ENCODE data around the gene CCDC171.

Gene CCDC171

DNA sequence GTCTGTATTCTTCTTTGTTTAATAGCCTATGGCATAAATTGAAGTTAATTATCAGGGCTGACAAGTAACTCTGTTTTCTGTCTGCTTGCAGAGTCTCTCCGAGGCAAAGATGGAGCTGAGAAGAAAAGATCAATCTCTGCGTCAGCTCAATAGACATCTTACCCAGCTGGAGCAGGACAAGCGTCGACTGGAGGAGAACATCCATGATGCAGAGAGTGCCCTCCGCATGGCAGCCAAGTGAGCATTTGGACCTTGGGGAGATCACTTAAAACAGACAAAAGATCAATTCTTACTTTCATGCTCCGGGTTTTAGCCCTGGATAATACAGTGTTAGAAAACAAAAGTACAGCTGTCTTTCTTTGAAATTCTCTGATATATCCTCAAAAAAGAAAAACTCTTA is 293.8 kb downstream of the CCDC171 start:
- no peaks in the 10 kb centered on the region for H3K36me3 ChIP-seq (ENCODE audit: control insufficient read depth in 5 of 5, insufficient read depth in 5 of 5, low read length in 5 of 5)
- no peak overlapping the region for H3K27ac ChIP-seq (ENCODE audit: low read depth, low read length)
- H3K4me1 ChIP-seq (ENCODE audit: control insufficient read depth in 5 of 5, insufficient read depth in 5 of 5, low read length in 5 of 5): no peaks in the 10 kb centered on the region
- no peak overlapping the region for H3K9ac ChIP-seq (ENCODE audit: low read length in 5 of 5)
- no peak overlapping the region for H3K4me3 ChIP-seq (ENCODE audit: low read depth in 1 of 5, low read length in 5 of 5)
- H3K27me3 ChIP-seq (ENCODE audit: control insufficient read depth in 5 of 5, insufficient read depth in 4 of 5, low read length in 5 of 5): no peaks in the 10 kb centered on the region
- H3K9me3 ChIP-seq (ENCODE audit: control insufficient read depth in 5 of 5, low read length in 5 of 5): no peaks in the 10 kb centered on the region

DNA sequence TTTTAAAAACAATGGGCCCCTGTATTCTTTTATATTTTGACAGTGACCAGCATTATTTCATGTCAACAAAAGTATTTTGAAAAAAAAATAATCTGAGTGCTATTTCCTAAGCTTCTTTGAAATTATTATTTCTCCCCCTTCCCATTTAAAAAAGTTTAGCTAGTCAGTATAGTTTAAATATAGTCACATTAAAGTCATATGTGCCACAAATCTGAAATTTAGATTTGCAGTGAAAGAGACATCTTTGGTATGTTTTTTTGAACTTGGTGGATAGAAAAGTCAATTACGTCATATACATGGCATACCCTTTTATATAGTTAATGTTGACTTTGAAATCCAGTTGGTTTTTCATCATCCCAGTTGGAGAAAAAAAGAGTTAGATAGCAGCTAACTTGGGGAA is 297.0 kb downstream of the CCDC171 start:
- Histone ChIP-seq H3K4me3 (ENCODE audit: low read depth in 1 of 5, low read length in 5 of 5) (no peak overlapping the region), H3K4me1 (ENCODE audit: control insufficient read depth in 5 of 5, insufficient read depth in 5 of 5, low read length in 5 of 5) (no peaks in the 10 kb centered on the region), H3K27me3 (ENCODE audit: control insufficient read depth in 5 of 5, insufficient read depth in 4 of 5, low read length in 5 of 5) (no peaks in the 10 kb centered on the region), H3K36me3 (ENCODE audit: control insufficient read depth in 5 of 5, insufficient read depth in 5 of 5, low read length in 5 of 5) (no peaks in the 10 kb centered on the region), H3K27ac (ENCODE audit: low read depth, low read length) (no peak overlapping the region), H3K9ac (ENCODE audit: low read length in 5 of 5) (no peak overlapping the region), H3K9me3 (ENCODE audit: control insufficient read depth in 5 of 5, low read length in 5 of 5) (no peaks in the 10 kb centered on the region)

DNA sequence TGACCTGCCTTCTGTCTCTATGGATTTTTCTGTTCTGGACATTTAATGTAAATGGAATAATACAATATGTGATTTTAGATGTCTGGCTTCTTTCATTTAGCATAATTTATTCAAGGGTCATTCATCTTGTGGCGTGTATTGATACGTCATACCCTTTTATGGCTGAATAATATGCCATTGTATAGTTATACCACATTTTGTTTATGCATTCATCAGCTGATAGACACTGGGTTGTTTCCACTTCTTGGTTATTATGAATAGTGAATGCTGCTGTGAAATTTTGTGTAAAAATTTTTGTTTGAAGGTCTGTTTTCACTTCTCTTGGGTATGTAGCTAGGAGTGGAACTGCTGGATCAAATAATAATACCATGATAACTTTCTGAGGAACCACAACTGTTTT is 298.9 kb downstream of the CCDC171 start:
- Histone ChIP-seq H3K27ac (ENCODE audit: low read depth, low read length) (no peak overlapping the region), H3K9me3 (ENCODE audit: control insufficient read depth in 5 of 5, low read length in 5 of 5) (no peaks in the 10 kb centered on the region), H3K9ac (ENCODE audit: low read length in 5 of 5) (no peak overlapping the region), H3K4me3 (ENCODE audit: low read depth in 1 of 5, low read length in 5 of 5) (no peak overlapping the region), H3K4me1 (ENCODE audit: control insufficient read depth in 5 of 5, insufficient read depth in 5 of 5, low read length in 5 of 5) (no peaks in the 10 kb centered on the region), H3K36me3 (ENCODE audit: control insufficient read depth in 5 of 5, insufficient read depth in 5 of 5, low read length in 5 of 5) (no peaks in the 10 kb centered on the region), H3K27me3 (ENCODE audit: control insufficient read depth in 5 of 5, insufficient read depth in 4 of 5, low read length in 5 of 5) (no peaks in the 10 kb centered on the region)

DNA sequence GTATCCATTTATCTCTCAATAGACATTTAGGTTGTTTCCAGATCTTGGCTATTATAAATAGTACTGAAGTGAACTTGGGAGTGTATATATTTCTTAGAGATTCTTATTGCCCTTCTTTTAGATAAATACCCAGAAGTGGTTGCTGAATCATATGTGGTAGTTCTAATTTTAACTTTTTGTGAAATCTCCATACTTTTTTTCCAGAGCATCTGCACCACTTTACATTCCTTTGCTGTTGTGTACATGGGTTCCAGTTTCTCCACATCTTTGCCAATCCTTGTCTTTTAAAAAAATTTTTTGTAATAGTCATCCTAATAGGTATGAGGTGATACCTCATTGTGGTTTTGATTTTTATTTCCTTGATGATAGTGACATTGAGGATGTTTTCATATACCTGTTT is 303.7 kb downstream of the CCDC171 start:
- Histone ChIP-seq H3K4me1 (ENCODE audit: control insufficient read depth in 5 of 5, insufficient read depth in 5 of 5, low read length in 5 of 5) (no peaks in the 10 kb centered on the region), H3K36me3 (ENCODE audit: control insufficient read depth in 5 of 5, insufficient read depth in 5 of 5, low read length in 5 of 5) (no peaks in the 10 kb centered on the region), H3K9me3 (ENCODE audit: control insufficient read depth in 5 of 5, low read length in 5 of 5) (no peaks in the 10 kb centered on the region), H3K27ac (ENCODE audit: low read depth, low read length) (no peak overlapping the region), H3K4me3 (ENCODE audit: low read depth in 1 of 5, low read length in 5 of 5) (no peak overlapping the region), H3K9ac (ENCODE audit: low read length in 5 of 5) (no peak overlapping the region), H3K27me3 (ENCODE audit: control insufficient read depth in 5 of 5, insufficient read depth in 4 of 5, low read length in 5 of 5) (no peaks in the 10 kb centered on the region)

DNA sequence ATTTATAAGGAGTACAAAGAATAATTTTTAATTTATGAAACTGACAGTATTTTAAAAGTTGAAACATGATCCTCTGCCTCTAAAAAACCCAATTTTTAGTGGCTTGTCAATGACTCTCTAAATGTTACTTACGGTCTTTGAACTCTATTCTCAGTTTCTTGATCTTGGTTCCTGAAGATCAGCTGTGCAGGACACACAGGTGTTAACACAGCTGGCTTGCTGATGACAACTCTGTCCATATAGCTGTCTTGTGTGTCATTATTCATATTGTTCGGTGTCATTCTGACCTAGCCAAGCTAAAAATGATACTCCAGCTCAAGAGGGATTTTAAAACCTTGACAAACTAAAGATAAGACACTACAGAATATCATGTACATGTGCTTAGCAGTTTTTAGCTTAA is 314.5 kb downstream of the CCDC171 start:
- no peaks in the 10 kb centered on the region for H3K27me3 ChIP-seq (ENCODE audit: control insufficient read depth in 5 of 5, insufficient read depth in 4 of 5, low read length in 5 of 5)
- H3K4me1 ChIP-seq (ENCODE audit: control insufficient read depth in 5 of 5, insufficient read depth in 5 of 5, low read length in 5 of 5): no peaks in the 10 kb centered on the region
- H3K4me3 ChIP-seq (ENCODE audit: low read depth in 1 of 5, low read length in 5 of 5): no peak overlapping the region
- H3K36me3 ChIP-seq (ENCODE audit: control insufficient read depth in 5 of 5, insufficient read depth in 5 of 5, low read length in 5 of 5): no peaks in the 10 kb centered on the region
- no peaks in the 10 kb centered on the region for H3K9me3 ChIP-seq (ENCODE audit: control insufficient read depth in 5 of 5, low read length in 5 of 5)
- H3K27ac ChIP-seq (ENCODE audit: low read depth, low read length): no peak overlapping the region
- H3K9ac ChIP-seq (ENCODE audit: low read length in 5 of 5): no peak overlapping the region

DNA sequence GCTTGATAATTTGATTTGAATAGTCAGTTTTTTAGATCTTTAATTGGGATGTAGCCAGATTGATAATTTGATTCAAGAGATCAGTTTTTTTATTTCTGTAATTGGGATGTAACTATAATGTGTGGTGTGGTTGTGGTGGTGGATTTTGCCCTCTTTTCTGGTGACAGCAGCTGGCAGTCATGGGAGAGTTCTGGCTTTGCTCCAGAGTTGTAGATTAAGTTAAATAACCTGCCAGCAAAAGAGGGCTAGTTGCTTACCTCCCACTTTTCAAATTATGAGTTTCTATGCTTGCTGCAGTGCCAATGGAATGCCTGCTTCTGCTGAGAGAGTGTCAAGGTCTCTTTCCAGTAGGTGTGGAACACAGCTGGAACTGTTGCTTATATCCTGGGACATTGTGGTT is 315.1 kb downstream of the CCDC171 start:
- Histone ChIP-seq H3K4me1 (ENCODE audit: control insufficient read depth in 5 of 5, insufficient read depth in 5 of 5, low read length in 5 of 5) (no peaks in the 10 kb centered on the region), H3K9ac (ENCODE audit: low read length in 5 of 5) (no peak overlapping the region), H3K9me3 (ENCODE audit: control insufficient read depth in 5 of 5, low read length in 5 of 5) (no peaks in the 10 kb centered on the region), H3K27me3 (ENCODE audit: control insufficient read depth in 5 of 5, insufficient read depth in 4 of 5, low read length in 5 of 5) (no peaks in the 10 kb centered on the region), H3K27ac (ENCODE audit: low read depth, low read length) (no peak overlapping the region), H3K36me3 (ENCODE audit: control insufficient read depth in 5 of 5, insufficient read depth in 5 of 5, low read length in 5 of 5) (no peaks in the 10 kb centered on the region), H3K4me3 (ENCODE audit: low read depth in 1 of 5, low read length in 5 of 5) (no peak overlapping the region)

DNA sequence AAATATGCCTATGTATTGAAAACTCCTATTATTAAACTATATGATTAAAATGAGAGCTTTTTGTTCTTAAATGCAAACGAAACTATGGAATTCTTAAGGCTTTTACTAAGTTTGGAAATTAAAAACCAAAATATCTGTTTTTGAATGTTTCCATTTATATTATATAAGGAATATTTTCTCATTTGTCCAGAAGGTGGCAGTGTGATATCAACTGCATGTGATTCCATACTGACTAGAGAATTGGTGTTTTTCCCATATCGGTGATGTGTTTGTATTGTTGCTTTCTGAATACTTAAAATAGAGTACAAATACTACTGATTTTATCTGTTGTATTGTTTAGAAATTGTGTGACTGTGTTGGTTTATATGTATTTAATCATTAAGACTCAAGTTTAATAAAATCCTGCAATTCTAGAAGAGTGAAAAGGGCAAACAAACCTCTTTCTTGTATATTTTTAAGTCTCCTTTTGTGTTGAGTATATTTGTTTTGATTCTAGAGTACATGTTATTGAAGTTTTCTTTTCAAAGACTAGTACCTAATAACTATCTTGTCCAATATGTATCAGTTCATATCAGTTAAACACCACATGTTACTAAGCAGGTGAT is 320.8 kb downstream of the CCDC171 start:
- Histone ChIP-seq H3K27ac (ENCODE audit: low read depth, low read length) (no peak overlapping the region), H3K27me3 (ENCODE audit: control insufficient read depth in 5 of 5, insufficient read depth in 4 of 5, low read length in 5 of 5) (no peaks in the 10 kb centered on the region), H3K4me1 (ENCODE audit: control insufficient read depth in 5 of 5, insufficient read depth in 5 of 5, low read length in 5 of 5) (no peaks in the 10 kb centered on the region), H3K4me3 (ENCODE audit: low read depth in 1 of 5, low read length in 5 of 5) (no peak overlapping the region), H3K9ac (ENCODE audit: low read length in 5 of 5) (no peak overlapping the region), H3K36me3 (ENCODE audit: control insufficient read depth in 5 of 5, insufficient read depth in 5 of 5, low read length in 5 of 5) (no peaks in the 10 kb centered on the region), H3K9me3 (ENCODE audit: control insufficient read depth in 5 of 5, low read length in 5 of 5) (no peaks in the 10 kb centered on the region)

DNA sequence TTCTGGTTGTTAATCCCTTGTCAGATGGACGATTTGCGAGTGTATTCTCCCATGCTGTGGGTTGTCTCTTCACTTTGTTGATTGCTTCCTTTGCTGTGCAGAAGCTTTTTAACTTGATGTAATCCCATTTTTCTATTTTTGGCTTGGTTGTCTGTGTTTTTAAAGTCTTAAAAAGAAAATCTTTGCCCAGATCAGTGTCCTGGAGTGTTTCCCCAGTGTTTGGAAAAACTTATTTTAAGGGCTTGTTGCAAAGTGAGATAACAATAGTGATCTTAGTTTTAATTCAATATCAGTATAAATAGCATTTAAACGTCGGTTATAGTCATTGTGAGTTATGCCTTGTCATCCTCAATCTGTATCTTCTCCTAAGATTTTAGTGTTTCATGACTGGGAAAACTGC is 329.5 kb downstream of the CCDC171 start:
- H3K4me3 ChIP-seq (ENCODE audit: low read depth in 1 of 5, low read length in 5 of 5): no peak overlapping the region
- no peaks in the 10 kb centered on the region for H3K36me3 ChIP-seq (ENCODE audit: control insufficient read depth in 5 of 5, insufficient read depth in 5 of 5, low read length in 5 of 5)
- no peaks in the 10 kb centered on the region for H3K4me1 ChIP-seq (ENCODE audit: control insufficient read depth in 5 of 5, insufficient read depth in 5 of 5, low read length in 5 of 5)
- H3K9me3 ChIP-seq (ENCODE audit: control insufficient read depth in 5 of 5, low read length in 5 of 5): no peaks in the 10 kb centered on the region
- H3K27ac ChIP-seq (ENCODE audit: low read depth, low read length): no peak overlapping the region
- no peak overlapping the region for H3K9ac ChIP-seq (ENCODE audit: low read length in 5 of 5)
- H3K27me3 ChIP-seq (ENCODE audit: control insufficient read depth in 5 of 5, insufficient read depth in 4 of 5, low read length in 5 of 5): no peaks in the 10 kb centered on the region

DNA sequence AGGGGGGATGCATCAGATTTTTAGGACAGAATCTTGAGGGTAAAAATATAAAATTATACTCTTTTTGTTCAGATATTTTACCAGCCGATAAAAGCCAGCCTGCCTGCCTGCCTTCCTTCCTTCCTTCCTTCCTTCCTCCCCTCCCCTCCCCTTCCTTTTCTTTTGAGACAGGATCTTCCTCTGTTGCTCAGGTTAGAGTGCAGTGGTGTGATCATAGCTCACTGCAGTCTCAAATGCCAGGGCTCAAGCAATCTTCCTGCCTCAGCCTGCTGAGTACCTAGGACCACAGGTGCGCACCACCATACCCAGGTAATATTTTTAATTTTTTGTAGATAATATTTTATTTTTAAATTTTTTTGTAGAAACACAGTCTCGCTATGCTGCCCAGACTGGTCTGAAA is 330.0 kb downstream of the CCDC171 start:
- no peaks in the 10 kb centered on the region for H3K36me3 ChIP-seq (ENCODE audit: control insufficient read depth in 5 of 5, insufficient read depth in 5 of 5, low read length in 5 of 5)
- H3K27ac ChIP-seq (ENCODE audit: low read depth, low read length): no peak overlapping the region
- H3K9me3 ChIP-seq (ENCODE audit: control insufficient read depth in 5 of 5, low read length in 5 of 5): no peaks in the 10 kb centered on the region

DNA sequence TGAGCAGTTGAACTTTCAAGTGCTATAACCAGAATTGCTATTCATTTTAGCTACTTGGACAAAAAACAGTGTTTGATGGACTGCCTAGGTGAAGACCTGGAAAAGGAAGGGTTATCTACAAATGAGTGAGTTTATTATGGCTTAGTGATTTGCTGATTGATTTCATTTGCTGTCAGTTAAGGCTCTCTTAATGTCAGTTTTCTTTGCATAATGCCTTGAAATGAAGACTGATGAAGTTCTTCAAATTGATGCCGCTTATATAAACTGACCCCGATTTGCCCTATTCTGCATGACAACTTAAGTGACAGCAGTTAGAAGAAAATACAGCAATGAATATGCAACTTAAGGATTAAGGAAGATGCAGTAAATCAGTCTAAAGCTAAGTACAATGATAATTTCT is 332.6 kb downstream of the CCDC171 start:
- H3K36me3 ChIP-seq (ENCODE audit: control insufficient read depth in 5 of 5, insufficient read depth in 5 of 5, low read length in 5 of 5): no peaks in the 10 kb centered on the region
- H3K27me3 ChIP-seq (ENCODE audit: control insufficient read depth in 5 of 5, insufficient read depth in 4 of 5, low read length in 5 of 5): no peaks in the 10 kb centered on the region
- H3K9me3 ChIP-seq (ENCODE audit: control insufficient read depth in 5 of 5, low read length in 5 of 5): no peaks in the 10 kb centered on the region
- no peak overlapping the region for H3K4me3 ChIP-seq (ENCODE audit: low read depth in 1 of 5, low read length in 5 of 5)
- H3K9ac ChIP-seq (ENCODE audit: low read length in 5 of 5): no peak overlapping the region
- H3K4me1 ChIP-seq (ENCODE audit: control insufficient read depth in 5 of 5, insufficient read depth in 5 of 5, low read length in 5 of 5): no peaks in the 10 kb centered on the region
- H3K27ac ChIP-seq (ENCODE audit: low read depth, low read length): no peak overlapping the region

More for the DNA sequence above, 330.0 kb downstream of the CCDC171 start:
- Histone ChIP-seq H3K4me3 (ENCODE audit: low read depth in 1 of 5, low read length in 5 of 5) (no peak overlapping the region), H3K27me3 (ENCODE audit: control insufficient read depth in 5 of 5, insufficient read depth in 4 of 5, low read length in 5 of 5) (no peaks in the 10 kb centered on the region), H3K9ac (ENCODE audit: low read length in 5 of 5) (no peak overlapping the region), H3K4me1 (ENCODE audit: control insufficient read depth in 5 of 5, insufficient read depth in 5 of 5, low read length in 5 of 5) (no peaks in the 10 kb centered on the region)

DNA sequence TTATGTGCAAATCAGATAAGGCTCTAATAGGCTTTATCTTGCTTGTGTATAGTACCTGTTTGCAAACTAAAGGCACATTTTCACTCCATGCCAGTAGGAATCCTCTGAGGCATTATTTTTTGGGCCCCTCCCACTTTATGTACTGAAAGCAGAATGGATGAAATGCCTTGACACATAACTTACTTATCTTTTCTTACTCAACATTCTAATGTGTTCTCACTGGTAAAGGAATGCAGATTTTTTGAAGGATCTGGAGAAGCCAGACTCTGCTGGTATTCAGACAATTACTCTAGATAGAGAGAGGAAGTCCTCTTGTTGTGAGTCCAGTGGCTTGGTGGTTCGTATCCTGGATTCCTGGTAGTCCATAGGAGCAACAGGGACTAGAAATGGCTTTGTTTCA is 336.7 kb downstream of the CCDC171 start:
- peaks cover 0 to 4% (median 0%) of the 10 kb centered on the region in 5 donors for H3K9me3 ChIP-seq (ENCODE audit: control insufficient read depth in 5 of 5, low read length in 5 of 5)
- no peaks in the 10 kb centered on the region for H3K36me3 ChIP-seq (ENCODE audit: control insufficient read depth in 5 of 5, insufficient read depth in 5 of 5, low read length in 5 of 5)
- no peak overlapping the region for H3K4me3 ChIP-seq (ENCODE audit: low read depth in 1 of 5, low read length in 5 of 5)

More for the DNA sequence above, 336.7 kb downstream of the CCDC171 start:
- H3K4me1 ChIP-seq (ENCODE audit: control insufficient read depth in 5 of 5, insufficient read depth in 5 of 5, low read length in 5 of 5): no peaks in the 10 kb centered on the region
- no peaks in the 10 kb centered on the region for H3K27me3 ChIP-seq (ENCODE audit: control insufficient read depth in 5 of 5, insufficient read depth in 4 of 5, low read length in 5 of 5)
- H3K9ac ChIP-seq (ENCODE audit: low read length in 5 of 5): no peak overlapping the region
- H3K27ac ChIP-seq (ENCODE audit: low read depth, low read length): no peak overlapping the region

Data from subcutaneous abdominal adipose tissue (tissue), 5 donors.